ENCODE data around the gene MUC4.

GRCh38 chr3:195849322-195850074 lies 37.8 kb upstream of the MUC4 start:
- no peak for TF ChIP-seq POLR2A (IDR thresholded peaks at IDR 0.05)
- peak in 1 of 7 experiments; percentile 31 for TF ChIP-seq CTCF (IDR thresholded peaks at IDR 0.05)

Data from body of pancreas (tissue), 4 donors.